Measurements from ENCODE around the gene ATG101.

ATG101 gene

GRCh38 chr12:52119398-52120254 lies 49.8 kb downstream of the ATG101 start:
- no peak for TF ChIP-seq ZNF274 (IDR thresholded peaks at IDR 0.05; ENCODE audit: low read depth, low read length)

GRCh38 chr12:52120951-52121823 lies 51.4 kb downstream of the ATG101 start:
- no peak overlapping the region for H3K4me3 ChIP-seq (ENCODE audit: low read length)
- TF ChIP-seq ZNF274 (IDR thresholded peaks at IDR 0.05; ENCODE audit: low read depth, low read length): no peak

More at GRCh38 chr12:52119398-52120254, 49.8 kb downstream of the ATG101 start:
- no peak overlapping the region; the same call in 1 of the 2 replicates for H3K4me3 ChIP-seq (ENCODE audit: low read length)

- no peak for TF ChIP-seq ZNF274 (IDR thresholded peaks at IDR 0.05; ENCODE audit: low read depth, low read length)
- H3K4me3 ChIP-seq (ENCODE audit: low read length): no peak overlapping the region
These were observed 52.2 kb downstream of the ATG101 start for GRCh38 chr12:52121824-52122539.

- no peak for TF ChIP-seq ZNF274 (IDR thresholded peaks at IDR 0.05; ENCODE audit: low read depth, low read length)
- no peak overlapping the region for H3K4me3 ChIP-seq (ENCODE audit: low read length)
These were observed 52.7 kb downstream of the ATG101 start for GRCh38 chr12:52122540-52122871.

- TF ChIP-seq ZNF274 (IDR thresholded peaks at IDR 0.05; ENCODE audit: low read depth, low read length): no peak
- H3K4me3 ChIP-seq (ENCODE audit: low read length): no peak overlapping the region
These were observed 53.1 kb downstream of the ATG101 start for GRCh38 chr12:52122904-52123303.

GRCh38 chr12:52123487-52124186 lies 53.9 kb downstream of the ATG101 start:
- no peak for TF ChIP-seq ZNF274 (IDR thresholded peaks at IDR 0.05; ENCODE audit: low read depth, low read length)
- H3K4me3 ChIP-seq (ENCODE audit: low read length): no peak overlapping the region

GRCh38 chr12:52125476-52125900 lies 55.7 kb downstream of the ATG101 start:
- no peak for TF ChIP-seq ZNF274 (IDR thresholded peaks at IDR 0.05; ENCODE audit: low read depth, low read length)
- no peak overlapping the region for H3K4me3 ChIP-seq (ENCODE audit: low read length)

GRCh38 chr12:52126050-52126604 lies 56.3 kb downstream of the ATG101 start:
- H3K4me3 ChIP-seq (ENCODE audit: low read length): no peak overlapping the region

More at GRCh38 chr12:52126050-52126604, 56.3 kb downstream of the ATG101 start:
- no peak for TF ChIP-seq ZNF274 (IDR thresholded peaks at IDR 0.05; ENCODE audit: low read depth, low read length)
